ENCODE data around the gene UBR3. TPM values are rescaled to one million over a fixed set of nuclear protein-coding genes. Genes with fewer than 3 reads are reported as not detected.
A peak's percentile ranks its signal among the peaks of the same experiment; 100 is the strongest.

The UBR3 gene
- total RNA-seq, 1 experiment from 2014 or later, result 16.4 TPM

- no peak for TF ChIP-seq ZBTB21 (CRISPR knock-in tag; IDR thresholded peaks at IDR 0.05; ENCODE audit: borderline replicate concordance)
- 0 out of 2 replicates have a peak, but pooled peaks have one; percentile 39 for TF ChIP-seq MYBL2 (CRISPR knock-in tag; IDR thresholded peaks at IDR 0.05)
- TF ChIP-seq ZNF281 (CRISPR knock-in tag; IDR thresholded peaks at IDR 0.05), result no peak
- peak; percentile 62; the same call in 1 of the 2 replicates for TF ChIP-seq ARID4B (CRISPR knock-in tag; IDR thresholded peaks at IDR 0.05; ENCODE audit: borderline replicate concordance)
- no peak for TF ChIP-seq RELA (CRISPR knock-in tag; IDR thresholded peaks at IDR 0.05; ENCODE audit: borderline replicate concordance)
- TF ChIP-seq NFE2L1 (CRISPR knock-in tag; IDR thresholded peaks at IDR 0.05), result peak; percentile 62; the same call in 1 of the 2 replicates
- no peak for TF ChIP-seq ZSCAN18 (CRISPR knock-in tag; IDR thresholded peaks at IDR 0.05)
- no peak for TF ChIP-seq ZNF425 (CRISPR knock-in tag; conservative IDR thresholded peaks at IDR 0.05)
- peak; percentile 73; the same call in 1 of the 2 replicates for TF ChIP-seq FOXP1 (CRISPR knock-in tag; IDR thresholded peaks at IDR 0.05; ENCODE audit: borderline replicate concordance)
- TF ChIP-seq ZNF121 (CRISPR knock-in tag; IDR thresholded peaks at IDR 0.05), result no peak
- TF ChIP-seq FOXK1 (CRISPR knock-in tag; IDR thresholded peaks at IDR 0.05), result 0 out of 2 replicates have a peak, but pooled peaks have one; percentile 42
- no peak for TF ChIP-seq ZNF532 (CRISPR knock-in tag; IDR thresholded peaks at IDR 0.05; ENCODE audit: borderline replicate concordance)
- 0 out of 2 replicates have a peak, but pooled peaks have one; percentile 49 for TF ChIP-seq ZBTB43 (CRISPR knock-in tag; IDR thresholded peaks at IDR 0.05)
- TF ChIP-seq FOXP4 (CRISPR knock-in tag; IDR thresholded peaks at IDR 0.05), result peak; percentile 62; the same call in 1 of the 2 replicates
- peak; percentile 89 for TF ChIP-seq ETV6 (CRISPR knock-in tag; IDR thresholded peaks at IDR 0.05)
Measured at GRCh38 chr2:169798718-169799592, 28.3 kb upstream of the UBR3 start, which contains the start of gene SSB (continued).

All from WTC11 (cell line).